HG02981 (cell line): ENCODE measurements around the gene SELENOS.

Experiments used
- ATAC-seq: cut with Tn5 transposase; IDR thresholded peaks from one replicate; pipeline ENCODE4 v1.9.1; 2021; ENCODE audit warnings: mild to moderate bottlenecking, moderate library complexity; ENCODE audit not compliant: unreplicated experiment

Gene SELENOS

GRCh38 chr15:101225658-101226057 lies 51.6 kb downstream of the SELENOS start:
- ATAC-seq: no peak
